Activated CD4-positive, alpha-beta T cell treated with anti-CD3 and anti-CD28 coated beads, Interleukin-2, amount 10 ng/mL, durations not matched to agents 7 days and 5 days (primary cell): Measurements from ENCODE around the gene ZNF521. TPM values are rescaled to one million over a fixed set of nuclear protein-coding genes. Genes with fewer than 3 reads are reported as not detected.
"Not testable (repeated sequence)": the region's sequence is repeated elsewhere in the genome, so short reads cannot be mapped to it uniquely, and the experiment has no call there.

Source experiments
- CTCF ChIA-PET: fragments of 350-600 bp; sonication (Branson Sonifier 250); formaldehyde crosslinking; loops from one replicate; lab custom pipeline; 2021; ENCODE audit warnings: antibody characterized with exemption; lab: Charles Lee
- POLR2A ChIA-PET: fragments of 350-600 bp; sonication (Branson Sonifier 250); formaldehyde crosslinking; loops from one replicate; lab custom pipeline; 2021; ENCODE audit warnings: antibody characterized with exemption; lab: Charles Lee
- DNase-seq: peaks from one replicate; pipeline ENCODE4 v3.0.0-alpha.2; 2020
- H3K27ac Mint-ChIP-seq: one replicate; pipeline ENCODE4 v1.8.0; 2021; ENCODE audit warnings: mild to moderate bottlenecking, moderate library complexity, mixed read lengths
- H3K27me3 Mint-ChIP-seq: one replicate; pipeline ENCODE4 v1.8.0; 2021; ENCODE audit warnings: mixed read lengths
- H3K36me3 Mint-ChIP-seq: one replicate; pipeline ENCODE4 v1.8.0; 2021; ENCODE audit warnings: low read depth, mixed read lengths
- H3K4me1 Mint-ChIP-seq: one replicate; pipeline ENCODE4 v1.8.0; 2021; ENCODE audit warnings: mixed read lengths
- H3K4me3 Mint-ChIP-seq: one replicate; pipeline ENCODE4 v1.8.0; 2021; ENCODE audit warnings: mild to moderate bottlenecking, moderate library complexity, mixed read lengths
- H3K9me3 Mint-ChIP-seq: one replicate; pipeline ENCODE4 v1.8.0; 2021; ENCODE audit warnings: mixed read lengths
- total RNA-seq, 2 experiments: library from RNA; stranded (reverse); gene quantifications; one replicate each; pipeline ENCODE4 v1.2.3, GENCODE V29; 2021

The ZNF521 gene
- total RNA-seq, 2 experiments from 2014 or later, result not detected

DNA sequence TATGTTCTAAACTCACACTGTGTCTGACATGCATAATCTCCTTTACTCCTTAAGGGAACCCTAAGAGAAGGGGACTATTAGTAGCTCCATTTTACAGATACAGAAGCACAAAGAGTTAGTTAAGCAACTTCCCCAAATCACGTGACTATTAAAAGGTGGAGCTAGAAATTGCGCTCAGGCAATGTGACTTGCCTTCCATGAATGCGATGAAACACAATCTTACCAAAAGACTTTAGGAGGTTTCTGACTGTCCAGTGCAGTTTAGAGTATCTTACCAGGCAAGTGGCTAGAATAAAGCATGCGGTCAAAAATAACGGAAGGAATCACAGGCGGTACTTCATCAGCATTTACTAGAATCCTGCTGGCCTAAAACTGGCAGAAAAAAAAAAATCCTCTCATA is 70.4 kb downstream of the ZNF521 start:
- Mint-ChIP-seq H3K4me3 (no peak overlapping the region), H3K27ac (no peak overlapping the region), H3K4me1 (no peaks in the 10 kb centered on the region), H3K27me3 (peaks cover 10% of the 10 kb centered on the region), H3K36me3 (no peaks in the 10 kb centered on the region), H3K9me3 (no peaks in the 10 kb centered on the region)
- ChIA-PET CTCF (no interaction called here), POLR2A (no interaction called here)
- no peak for DNase-seq

DNA sequence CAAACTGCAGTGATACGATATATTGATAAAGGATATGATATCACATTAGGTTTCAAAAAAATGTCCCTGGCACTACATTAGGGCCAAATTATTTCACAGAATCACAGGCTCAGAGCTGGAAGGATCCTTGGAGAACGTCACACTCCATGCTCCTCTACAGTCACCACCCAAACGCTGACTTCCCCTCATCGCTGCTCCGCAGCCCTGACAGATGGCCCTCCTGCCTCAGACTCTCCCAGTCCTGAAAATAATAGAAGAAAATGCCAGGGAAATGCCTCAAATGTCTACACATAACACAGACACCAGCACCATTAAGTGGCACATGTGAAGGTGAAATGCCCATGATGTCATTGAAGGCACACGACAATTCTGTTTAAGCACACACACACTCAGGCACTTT is 72.0 kb downstream of the ZNF521 start:
- ChIA-PET POLR2A (no interaction called here), CTCF (no interaction called here)
- no peaks in the 10 kb centered on the region for H3K9me3 Mint-ChIP-seq
- no peak overlapping the region for H3K27ac Mint-ChIP-seq
- no peaks in the 10 kb centered on the region for H3K36me3 Mint-ChIP-seq
- H3K4me1 Mint-ChIP-seq, result no peaks in the 10 kb centered on the region
- H3K4me3 Mint-ChIP-seq, result no peak overlapping the region
- H3K27me3 Mint-ChIP-seq, result peaks cover 10% of the 10 kb centered on the region
- DNase-seq, result no peak

DNA sequence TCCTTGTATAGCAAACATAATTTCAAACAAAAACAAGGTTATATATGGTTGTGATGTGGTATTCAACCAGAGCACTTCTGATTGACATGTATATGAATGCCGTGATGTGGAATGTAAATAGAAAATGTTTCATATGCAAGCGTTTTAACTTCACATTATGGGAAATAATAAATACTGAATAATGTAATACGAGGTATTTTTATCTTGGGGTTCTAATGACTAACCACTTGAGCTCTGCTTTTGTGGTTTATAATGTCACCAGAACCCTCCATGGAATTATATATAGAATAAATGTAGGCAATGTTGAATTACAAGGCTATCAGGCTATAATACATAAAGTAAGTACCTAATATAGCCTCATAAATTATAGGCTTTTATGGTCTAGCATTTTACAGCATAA is 72.4 kb downstream of the ZNF521 start:
- DNase-seq, result no peak
- H3K4me1 Mint-ChIP-seq, result no peaks in the 10 kb centered on the region
- H3K36me3 Mint-ChIP-seq, result no peaks in the 10 kb centered on the region
- no peak overlapping the region for H3K4me3 Mint-ChIP-seq
- ChIA-PET CTCF (no interaction called here), POLR2A (no interaction called here)
- H3K9me3 Mint-ChIP-seq, result no peaks in the 10 kb centered on the region
- no peak overlapping the region for H3K27ac Mint-ChIP-seq
- H3K27me3 Mint-ChIP-seq, result peaks cover 10% of the 10 kb centered on the region

DNA sequence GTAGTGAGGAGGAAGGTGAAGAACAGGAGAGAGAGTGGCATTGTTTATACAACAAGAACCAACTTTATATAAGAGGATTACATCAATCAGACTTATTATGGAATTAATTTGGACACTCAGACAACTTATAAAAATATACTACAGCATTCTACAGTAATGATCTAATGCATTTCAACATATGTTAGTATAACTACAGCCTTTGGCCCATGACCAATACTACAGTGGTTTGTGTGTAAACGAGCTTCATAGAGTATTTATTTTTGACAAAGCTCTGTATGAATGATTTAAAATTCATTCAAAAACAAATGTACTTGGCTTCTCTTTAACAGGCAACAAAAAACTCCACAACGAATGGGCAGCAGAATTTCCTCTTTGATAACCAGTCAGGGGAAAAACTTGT is 72.8 kb downstream of the ZNF521 start:
- DNase-seq, result no peak
- no peak overlapping the region for H3K27ac Mint-ChIP-seq
- ChIA-PET POLR2A (no interaction called here), CTCF (no interaction called here)
- no peak overlapping the region for H3K4me3 Mint-ChIP-seq
- H3K9me3 Mint-ChIP-seq, result no peaks in the 10 kb centered on the region
- no peaks in the 10 kb centered on the region for H3K36me3 Mint-ChIP-seq
- H3K27me3 Mint-ChIP-seq, result peaks cover 10% of the 10 kb centered on the region
- H3K4me1 Mint-ChIP-seq, result no peaks in the 10 kb centered on the region

DNA sequence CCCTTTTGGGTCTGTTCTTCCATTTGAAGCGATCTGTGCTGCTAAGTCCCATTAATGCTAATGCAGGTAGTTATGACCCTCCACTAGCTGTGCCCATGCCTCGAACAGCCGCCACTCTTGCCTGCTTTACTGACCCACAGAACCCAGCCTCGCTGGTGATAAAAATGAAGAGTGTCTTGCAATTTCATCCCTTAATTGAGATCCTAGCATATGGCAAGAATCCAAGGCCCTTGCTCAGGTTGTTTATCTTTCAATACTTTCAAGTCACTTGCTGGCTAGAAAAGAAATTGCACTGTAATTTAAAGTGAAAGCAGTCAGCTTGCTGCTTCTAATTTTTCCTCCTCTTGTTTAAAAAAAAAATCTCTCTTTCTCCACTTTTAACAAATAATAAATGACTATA is 73.6 kb downstream of the ZNF521 start:
- Mint-ChIP-seq H3K27me3 (peaks cover 10% of the 10 kb centered on the region), H3K4me1 (no peaks in the 10 kb centered on the region), H3K27ac (no peak overlapping the region), H3K36me3 (no peaks in the 10 kb centered on the region), H3K4me3 (no peak overlapping the region), H3K9me3 (no peaks in the 10 kb centered on the region)
- POLR2A ChIA-PET, result no interaction called here
- CTCF ChIA-PET, result no interaction called here
- DNase-seq, result no peak

DNA sequence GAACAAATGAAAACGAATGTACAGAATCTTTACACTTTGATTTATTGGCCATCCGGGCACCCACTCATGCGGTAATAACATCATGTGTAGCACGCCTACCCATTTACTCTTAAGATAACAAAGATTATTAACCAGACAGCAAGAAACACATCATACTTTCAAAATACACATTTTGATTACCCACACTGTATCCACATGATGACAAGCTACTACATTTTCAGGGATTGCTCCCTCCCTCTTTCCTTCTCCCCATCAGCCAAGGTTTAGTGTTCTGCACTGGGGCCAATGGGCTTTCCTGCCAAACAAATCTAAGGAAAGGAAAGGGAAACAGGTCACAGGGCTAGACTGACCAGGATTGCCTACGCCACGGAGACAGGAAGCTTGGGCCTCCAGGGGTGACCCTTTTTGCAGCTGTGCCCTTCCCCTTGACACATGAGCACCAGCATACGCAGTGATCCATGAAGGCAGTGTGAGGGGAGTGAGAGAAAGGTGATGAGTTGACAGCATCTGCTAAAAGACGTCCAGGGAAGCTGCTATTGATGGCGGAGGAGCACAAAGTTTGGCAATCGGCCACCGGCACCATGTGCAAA is 76.5 kb downstream of the ZNF521 start:
- ChIA-PET CTCF (no interaction called here), POLR2A (no interaction called here)
- H3K9me3 Mint-ChIP-seq, result no peaks in the 10 kb centered on the region
- H3K4me1 Mint-ChIP-seq, result no peaks in the 10 kb centered on the region
- no peaks in the 10 kb centered on the region for H3K36me3 Mint-ChIP-seq
- no peak overlapping the region for H3K4me3 Mint-ChIP-seq
- no peak for DNase-seq
- H3K27ac Mint-ChIP-seq, result no peak overlapping the region
- peaks cover 2% of the 10 kb centered on the region for H3K27me3 Mint-ChIP-seq

DNA sequence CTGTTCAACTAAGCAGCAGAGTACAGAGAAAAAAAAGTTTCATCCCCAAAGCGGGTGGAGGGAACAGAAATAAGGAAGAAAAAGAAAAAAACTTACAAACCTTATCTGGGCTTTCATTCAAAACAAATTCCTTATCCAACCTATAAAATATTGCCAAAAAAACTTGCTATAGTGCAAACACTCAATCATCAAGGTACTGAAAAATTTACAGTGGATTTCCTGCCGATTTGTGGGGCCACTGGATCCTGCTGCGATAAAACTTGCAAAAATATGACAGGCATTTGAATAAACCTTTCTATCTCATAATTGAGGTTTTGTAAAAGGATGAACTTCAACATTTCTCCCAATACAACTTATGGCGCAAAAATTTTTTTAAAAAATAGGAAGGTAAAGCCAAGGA is 77.0 kb downstream of the ZNF521 start:
- H3K27ac Mint-ChIP-seq, result no peak overlapping the region
- ChIA-PET POLR2A (no interaction called here), CTCF (no interaction called here)
- DNase-seq, result no peak
- no peaks in the 10 kb centered on the region for H3K36me3 Mint-ChIP-seq
- no peak overlapping the region for H3K4me3 Mint-ChIP-seq
- H3K9me3 Mint-ChIP-seq, result no peaks in the 10 kb centered on the region
- H3K27me3 Mint-ChIP-seq, result no peaks in the 10 kb centered on the region
- H3K4me1 Mint-ChIP-seq, result no peaks in the 10 kb centered on the region

DNA sequence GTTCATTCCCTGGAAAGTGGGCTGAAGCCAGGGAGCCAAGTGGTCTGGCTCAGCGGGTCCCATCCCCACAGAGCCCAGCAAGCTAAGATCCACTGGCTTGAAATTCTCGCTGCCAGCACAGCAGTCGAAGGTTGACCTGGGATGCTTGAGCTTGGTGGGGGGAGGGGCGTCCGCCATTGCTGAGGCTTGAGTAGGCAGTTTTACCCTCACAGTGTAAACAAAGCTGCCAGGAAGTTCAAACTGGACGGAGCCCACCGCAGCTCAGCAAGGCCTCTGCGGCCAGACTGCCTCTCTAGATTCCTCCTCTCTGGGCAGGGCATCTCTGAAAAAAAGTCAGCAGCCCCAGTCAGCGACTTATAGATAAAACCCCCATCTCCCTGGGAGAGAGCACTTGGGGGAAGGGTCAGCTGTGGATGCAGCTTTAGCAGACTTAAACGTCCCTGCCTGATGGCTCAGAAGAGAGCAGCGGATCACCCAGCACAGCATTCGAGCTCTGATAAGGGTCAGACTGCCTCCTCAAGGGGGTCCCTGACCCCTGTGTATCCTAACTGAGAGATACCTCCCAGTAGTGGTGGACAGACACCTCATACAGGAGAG is 84.9 kb downstream of the ZNF521 start:
- H3K9me3 Mint-ChIP-seq, POLR2A ChIA-PET, DNase-seq, H3K4me1 Mint-ChIP-seq, H3K36me3 Mint-ChIP-seq, H3K4me3 Mint-ChIP-seq, H3K27me3 Mint-ChIP-seq, H3K27ac Mint-ChIP-seq, CTCF ChIA-PET: not testable (repeated sequence)

DNA sequence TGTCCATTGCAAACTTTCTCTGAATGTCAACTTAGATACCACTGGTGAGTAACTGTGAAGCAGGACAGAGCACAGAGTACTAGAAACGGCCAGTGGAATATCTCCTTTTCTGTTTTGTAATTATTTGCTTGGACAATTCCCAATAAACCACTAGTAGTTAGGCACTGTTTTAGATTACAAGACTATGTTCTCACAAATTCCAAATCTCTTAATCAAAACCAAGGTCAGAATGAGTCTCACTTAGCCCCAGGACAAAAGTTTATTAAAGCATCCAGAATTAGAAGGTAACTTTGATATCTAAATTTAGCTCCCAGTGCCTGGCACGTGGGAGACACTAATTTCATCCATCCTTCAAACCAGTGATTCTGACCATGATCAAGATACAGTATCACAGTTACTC is 89.0 kb downstream of the ZNF521 start:
- no peak for DNase-seq
- ChIA-PET CTCF (no interaction called here), POLR2A (no interaction called here)
- no peak overlapping the region for H3K27ac Mint-ChIP-seq
- peaks cover 3% of the 10 kb centered on the region for H3K27me3 Mint-ChIP-seq
- no peaks in the 10 kb centered on the region for H3K4me1 Mint-ChIP-seq
- no peaks in the 10 kb centered on the region for H3K9me3 Mint-ChIP-seq
- H3K36me3 Mint-ChIP-seq, result no peaks in the 10 kb centered on the region
- H3K4me3 Mint-ChIP-seq, result no peak overlapping the region

DNA sequence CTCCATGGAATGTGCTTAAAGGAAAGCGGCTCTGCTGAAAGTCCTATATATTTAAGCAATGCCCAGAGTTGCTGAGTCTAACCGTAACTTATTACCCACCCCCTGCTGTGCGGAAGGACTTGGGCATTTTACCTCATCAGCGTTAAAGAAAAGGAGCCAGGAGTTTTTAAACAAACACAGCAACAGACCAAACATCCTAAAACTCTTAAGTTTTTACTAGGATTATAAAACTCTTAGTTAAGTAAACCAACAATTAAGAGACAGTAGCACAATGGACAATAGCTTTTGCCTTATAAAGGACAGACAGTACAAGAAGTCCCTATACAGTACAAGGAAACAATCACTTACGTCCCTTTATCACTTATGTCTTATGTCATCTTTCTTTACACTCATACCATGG is 90.2 kb downstream of the ZNF521 start:
- Mint-ChIP-seq H3K4me3 (no peak overlapping the region), H3K27me3 (peaks cover 3% of the 10 kb centered on the region), H3K4me1 (peaks cover under 1% of the 10 kb centered on the region), H3K36me3 (no peaks in the 10 kb centered on the region), H3K9me3 (no peaks in the 10 kb centered on the region), H3K27ac (no peak overlapping the region)
- ChIA-PET CTCF (no interaction called here), POLR2A (no interaction called here)
- no peak for DNase-seq

DNA sequence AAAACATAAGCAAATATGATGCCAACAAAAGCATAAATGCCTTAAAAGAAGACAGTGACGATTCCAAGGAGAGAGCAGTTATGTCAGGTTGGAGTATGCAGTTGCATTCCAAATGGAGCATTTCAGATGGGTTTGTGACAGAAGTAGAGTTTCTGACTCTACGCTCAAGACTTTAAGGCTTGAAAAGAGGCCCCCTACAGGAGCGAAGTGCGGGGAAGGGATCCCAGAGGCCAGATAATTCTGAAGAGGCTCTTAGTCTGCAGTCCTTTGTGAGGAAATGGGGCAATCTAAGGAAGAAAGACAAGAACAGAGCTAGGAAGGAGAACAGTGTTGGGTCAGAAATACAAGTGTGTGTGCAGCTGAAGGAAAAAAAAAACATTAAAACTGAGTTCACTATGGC is 95.5 kb downstream of the ZNF521 start:
- Mint-ChIP-seq H3K36me3 (no peaks in the 10 kb centered on the region), H3K9me3 (no peaks in the 10 kb centered on the region), H3K27ac (no peak overlapping the region), H3K4me3 (no peak overlapping the region), H3K4me1 (peaks cover 2% of the 10 kb centered on the region), H3K27me3 (peaks cover 3% of the 10 kb centered on the region)
- CTCF ChIA-PET, result no interaction called here
- POLR2A ChIA-PET, result no interaction called here
- no peak for DNase-seq

DNA sequence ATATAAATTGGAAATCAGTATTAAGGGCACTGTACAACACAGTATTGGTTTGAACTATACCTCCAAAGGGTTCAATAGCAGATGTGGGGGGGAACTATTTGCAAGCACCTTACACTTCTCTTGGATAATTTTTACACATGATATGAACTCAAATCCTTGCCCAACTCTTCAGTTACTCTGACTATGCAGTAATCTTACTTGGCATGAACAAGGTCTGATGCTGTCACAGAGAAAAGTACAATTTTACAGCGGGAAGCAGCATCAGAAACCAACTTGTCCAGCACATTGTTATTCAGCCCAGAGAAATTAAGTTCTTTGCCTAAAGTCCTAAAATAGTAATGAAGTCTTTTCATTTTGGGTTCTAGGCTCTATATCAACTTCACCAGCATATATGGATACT is 98.2 kb downstream of the ZNF521 start:
- no peaks in the 10 kb centered on the region for H3K9me3 Mint-ChIP-seq
- peaks cover 1% of the 10 kb centered on the region for H3K27me3 Mint-ChIP-seq
- POLR2A ChIA-PET, result no interaction called here
- DNase-seq, result no peak
- H3K4me3 Mint-ChIP-seq, result no peak overlapping the region
- no peaks in the 10 kb centered on the region for H3K36me3 Mint-ChIP-seq
- CTCF ChIA-PET, result no interaction called here
- no peak overlapping the region for H3K27ac Mint-ChIP-seq
- H3K4me1 Mint-ChIP-seq, result peaks cover 2% of the 10 kb centered on the region

DNA sequence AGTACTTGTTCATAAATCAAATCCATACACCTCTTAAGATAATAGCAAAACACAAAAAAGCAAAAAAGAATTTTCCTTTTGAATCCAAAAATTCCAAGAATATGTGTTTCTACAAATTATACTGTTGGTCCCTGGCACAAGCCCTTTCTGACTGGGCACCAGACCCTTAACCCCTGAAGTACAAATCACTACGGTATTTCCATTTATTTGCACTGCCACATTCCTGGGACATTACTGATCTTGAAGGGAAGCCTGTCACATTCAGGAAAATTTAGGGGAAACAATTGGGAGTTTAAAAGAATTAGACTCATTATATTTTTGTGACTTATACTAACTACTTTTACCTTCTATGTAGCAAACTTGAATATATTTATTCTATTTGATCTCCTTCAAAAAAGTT is 98.8 kb downstream of the ZNF521 start:
- H3K4me1 Mint-ChIP-seq, result peaks cover 2% of the 10 kb centered on the region
- CTCF ChIA-PET, result no interaction called here

DNA sequence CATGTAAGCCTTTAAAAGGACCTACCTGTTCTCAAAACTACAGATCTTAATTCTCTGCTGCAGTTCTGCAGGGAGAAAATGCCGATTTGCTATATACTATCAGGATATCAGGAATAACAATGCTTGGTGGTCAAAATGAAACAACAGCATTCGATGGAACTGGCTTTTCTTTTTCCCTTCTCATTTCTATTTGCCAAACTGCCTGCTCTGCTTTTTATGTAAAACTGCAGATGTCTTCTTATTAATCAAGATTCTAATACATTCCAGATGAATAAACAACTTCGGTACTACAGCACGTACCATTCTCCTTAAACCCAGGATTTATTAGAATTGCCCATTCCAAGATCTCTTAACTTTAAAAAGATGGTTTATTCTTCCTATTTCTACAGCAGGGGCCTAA is 100.9 kb downstream of the ZNF521 start:
- POLR2A ChIA-PET, result no interaction called here
- no peak for DNase-seq
- Mint-ChIP-seq H3K4me1 (no peaks in the 10 kb centered on the region), H3K27me3 (no peaks in the 10 kb centered on the region), H3K9me3 (no peaks in the 10 kb centered on the region), H3K4me3 (no peak overlapping the region), H3K27ac (no peak overlapping the region), H3K36me3 (no peaks in the 10 kb centered on the region)
- CTCF ChIA-PET, result interaction anchor here (0.6 kb wide), 1 partner anchor 748 kb away, joined by 4 read pairs; no protein-coding TSS in a partner anchor

More for the DNA sequence above, 98.8 kb downstream of the ZNF521 start:
- Mint-ChIP-seq H3K36me3 (no peaks in the 10 kb centered on the region), H3K27me3 (peaks cover under 1% of the 10 kb centered on the region), H3K27ac (no peak overlapping the region), H3K4me3 (no peak overlapping the region), H3K9me3 (no peaks in the 10 kb centered on the region)
- POLR2A ChIA-PET, result no interaction called here
- DNase-seq, result no peak
